ENCODE measurements around the gene MYH13. TPM values are rescaled to one million over a fixed set of nuclear protein-coding genes. Genes with fewer than 3 reads are reported as not detected.
A peak's percentile ranks its signal among the peaks of the same experiment; 100 is the strongest.

The MYH13 gene
- total and polyA plus RNA-seq, 10 donors, result 0.02 to 0.19 (median 0.06) TPM; not detected in 5

GRCh38 chr17:10352893-10353292, 19.9 kb downstream of the MYH13 start:
- Histone ChIP-seq H3K36me3 (no peaks in the 10 kb centered on the region), H3K9me3 (no peaks in the 10 kb centered on the region), H3K4me3 (no peak overlapping the region), H3K27ac (no peak overlapping the region), H3K27me3 (replicated peaks in 1 of 7) (no peaks in the 10 kb centered on the region), H3K4me1 (no peaks in the 10 kb centered on the region)
- no peak for DNase-seq
- TF ChIP-seq POLR2AphosphoS5 (IDR thresholded peaks at IDR 0.05) (no peak), POLR2A (IDR thresholded peaks at IDR 0.05) (no peak), CTCF (IDR thresholded peaks at IDR 0.05 in 8 of 11, conservative IDR thresholded peaks at IDR 0.05 in 3 of 11) (no peak)
- intact Hi-C loops (cut with DNase I; ENCODE audit: low total_unique reads), result no loop called here

GRCh38 chr17:10349403-10349802, 23.4 kb downstream of the MYH13 start:
- intact Hi-C loops (cut with DNase I; ENCODE audit: low total_unique reads), result no loop called here
- no peaks in the 10 kb centered on the region for H3K27me3 ChIP-seq (replicated peaks in 1 of 7)
- H3K9me3 ChIP-seq, result no peaks in the 10 kb centered on the region
- H3K4me3 ChIP-seq, result no peak overlapping the region
- no peaks in the 10 kb centered on the region for H3K4me1 ChIP-seq
- no peak overlapping the region for H3K27ac ChIP-seq
- peak in 4 of 11 experiments; percentile 7 to 16 (median 12) for TF ChIP-seq CTCF (IDR thresholded peaks at IDR 0.05 in 8 of 11, conservative IDR thresholded peaks at IDR 0.05 in 3 of 11)
- no peak for TF ChIP-seq POLR2A (IDR thresholded peaks at IDR 0.05)
- H3K36me3 ChIP-seq, result no peaks in the 10 kb centered on the region
- WGBS, 5 donors, result 94 to 100% (median 100%) methylated on average over 1 of the region's 1 CpG
- DNase-seq, result no peak

DNA sequence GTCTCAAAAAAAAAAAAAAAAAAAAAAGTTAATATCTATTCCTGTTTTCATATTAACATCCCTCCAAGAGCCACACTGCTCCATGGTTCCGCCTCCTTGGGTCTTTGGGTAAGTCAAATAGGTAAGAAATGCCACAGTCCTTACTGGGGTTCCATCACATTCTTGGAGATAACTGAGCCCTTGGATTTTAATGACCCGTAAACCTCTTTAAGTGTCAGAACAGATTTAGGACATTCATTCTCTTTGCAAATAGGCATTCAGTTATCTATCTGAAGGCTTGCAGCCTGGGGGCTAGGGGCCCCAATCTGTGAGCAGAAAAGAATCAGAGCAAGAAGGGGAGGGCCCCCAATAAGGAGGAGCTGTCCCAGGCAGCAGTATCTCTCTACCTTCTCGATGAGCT, 28.0 kb downstream of the MYH13 start:
- Histone ChIP-seq H3K4me1 (no peaks in the 10 kb centered on the region), H3K27ac (no peak overlapping the region), H3K27me3 (replicated peaks in 1 of 7) (no peaks in the 10 kb centered on the region), H3K4me3 (no peak overlapping the region), H3K36me3 (no peaks in the 10 kb centered on the region), H3K9me3 (no peaks in the 10 kb centered on the region)
- DNase-seq, result no peak
- intact Hi-C loops (cut with DNase I; ENCODE audit: low total_unique reads), result no loop called here
- WGBS, 5 donors, result 86 to 95% (median 92%) methylated on average over 3 of the region's 3 CpGs
- TF ChIP-seq CTCF (IDR thresholded peaks at IDR 0.05 in 8 of 11, conservative IDR thresholded peaks at IDR 0.05 in 3 of 11), result no peak

- Histone ChIP-seq H3K4me1 (no peaks in the 10 kb centered on the region), H3K36me3 (no peaks in the 10 kb centered on the region), H3K9me3 (no peaks in the 10 kb centered on the region), H3K27ac (no peak overlapping the region), H3K4me3 (no peak overlapping the region), H3K27me3 (replicated peaks in 1 of 7) (no peaks in the 10 kb centered on the region)
- TF ChIP-seq POLR2AphosphoS5 (IDR thresholded peaks at IDR 0.05) (no peak), POLR2A (IDR thresholded peaks at IDR 0.05) (no peak), CTCF (IDR thresholded peaks at IDR 0.05 in 8 of 11, conservative IDR thresholded peaks at IDR 0.05 in 3 of 11) (no peak)
- DNase-seq, result no peak
- intact Hi-C loops (cut with DNase I; ENCODE audit: low total_unique reads), result no loop called here
- 72 to 80% (median 76%) methylated on average over 8 of the region's 8 CpGs for WGBS, 5 donors
These were observed 33.8 kb downstream of the MYH13 start for GRCh38 chr17:10339051-10339450.
